ENCODE results near the gene ASXL3. TPM values are rescaled to one million over a fixed set of nuclear protein-coding genes. Genes with fewer than 3 reads are reported as not detected.
A peak's percentile ranks its signal among the peaks of the same experiment; 100 is the strongest.

The ASXL3 gene
- total RNA-seq, 1 experiment from 2014 or later = not detected

DNA sequence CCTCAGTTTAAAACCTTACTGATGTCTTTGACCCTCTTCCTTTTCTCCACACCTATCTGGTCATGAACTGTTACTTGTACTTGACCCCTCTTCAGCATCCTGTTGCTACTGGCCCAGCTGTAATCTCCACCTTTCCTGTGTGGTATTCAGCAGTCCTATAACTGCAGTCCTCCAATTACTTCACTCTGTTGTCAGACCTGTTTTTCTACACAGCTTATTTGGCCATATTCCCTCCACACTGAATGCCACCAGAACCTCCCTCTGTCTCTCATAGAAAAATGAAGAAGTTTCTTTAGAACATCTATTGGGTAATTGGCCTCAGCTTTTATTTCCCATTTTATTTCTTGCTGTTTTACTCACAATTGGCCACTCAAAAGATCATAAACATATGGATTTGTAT lies 155.4 kb downstream of the ASXL3 start:
- H3K27me3 ChIP-seq = no peaks in the 10 kb centered on the region
- H3K4me3 ChIP-seq = no peak overlapping the region
- no peaks in the 10 kb centered on the region for H3K9me3 ChIP-seq
- no peaks in the 10 kb centered on the region for H3K36me3 ChIP-seq
- DNase-seq = no peak

GRCh38 chr18:33735428-33735827 lies 157.4 kb downstream of the ASXL3 start:
- H3K9me3 ChIP-seq = no peaks in the 10 kb centered on the region
- no peak for DNase-seq
- no peak overlapping the region for H3K4me3 ChIP-seq
- H3K36me3 ChIP-seq = no peaks in the 10 kb centered on the region
- no peaks in the 10 kb centered on the region for H3K27me3 ChIP-seq

DNA sequence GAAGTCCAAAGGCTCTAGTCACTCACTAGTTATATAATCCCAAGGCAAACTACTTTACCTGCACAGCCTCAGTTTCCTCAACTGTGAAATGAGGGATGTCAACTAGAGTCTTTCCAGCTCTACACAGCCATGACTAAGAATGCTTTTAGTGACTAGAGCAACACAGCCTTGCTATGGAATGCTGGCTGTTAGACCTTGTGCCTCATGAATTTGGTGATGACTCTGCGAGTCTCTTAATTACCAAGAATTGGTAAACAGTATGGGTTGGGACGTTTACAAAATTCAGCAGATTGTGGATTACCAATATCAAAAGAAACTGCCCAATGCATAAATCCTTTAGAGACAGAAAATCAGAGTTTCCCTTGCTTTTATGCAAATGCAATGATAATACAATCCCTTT lies 163.7 kb downstream of the ASXL3 start:
- Histone ChIP-seq H3K36me3 (no peaks in the 10 kb centered on the region), H3K27me3 (no peaks in the 10 kb centered on the region), H3K4me3 (no peak overlapping the region), H3K9me3 (no peaks in the 10 kb centered on the region)
- DNase-seq = no peak

DNA sequence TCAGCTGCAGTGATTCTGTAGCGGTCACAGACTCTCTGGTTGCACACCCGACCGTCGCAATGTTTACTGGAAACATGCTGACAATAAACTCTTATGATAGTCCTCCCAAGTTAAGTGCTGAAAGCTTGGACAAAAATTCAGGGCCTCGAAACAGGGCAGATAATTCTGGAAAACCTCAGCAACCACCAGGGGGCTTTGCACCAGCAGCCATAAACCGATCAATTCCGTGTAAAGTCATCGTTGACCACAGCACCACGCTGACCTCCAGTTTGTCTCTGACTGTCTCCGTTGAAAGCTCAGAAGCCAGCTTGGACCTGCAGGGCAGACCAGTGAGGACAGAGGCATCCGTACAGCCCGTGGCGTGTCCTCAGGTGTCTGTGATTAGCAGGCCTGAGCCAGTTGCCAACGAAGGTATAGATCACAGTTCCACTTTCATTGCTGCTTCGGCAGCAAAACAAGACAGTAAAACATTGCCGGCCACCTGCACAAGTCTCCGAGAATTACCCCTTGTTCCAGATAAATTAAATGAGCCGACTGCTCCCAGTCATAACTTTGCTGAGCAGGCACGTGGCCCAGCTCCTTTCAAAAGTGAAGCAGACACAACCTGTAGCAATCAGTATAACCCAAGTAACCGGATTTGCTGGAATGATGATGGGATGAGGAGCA lies 166.1 kb downstream of the ASXL3 start:
- Histone ChIP-seq H3K36me3 (no peaks in the 10 kb centered on the region), H3K9me3 (no peaks in the 10 kb centered on the region), H3K4me3 (no peak overlapping the region), H3K27me3 (no peaks in the 10 kb centered on the region)
- DNase-seq = no peak

DNA sequence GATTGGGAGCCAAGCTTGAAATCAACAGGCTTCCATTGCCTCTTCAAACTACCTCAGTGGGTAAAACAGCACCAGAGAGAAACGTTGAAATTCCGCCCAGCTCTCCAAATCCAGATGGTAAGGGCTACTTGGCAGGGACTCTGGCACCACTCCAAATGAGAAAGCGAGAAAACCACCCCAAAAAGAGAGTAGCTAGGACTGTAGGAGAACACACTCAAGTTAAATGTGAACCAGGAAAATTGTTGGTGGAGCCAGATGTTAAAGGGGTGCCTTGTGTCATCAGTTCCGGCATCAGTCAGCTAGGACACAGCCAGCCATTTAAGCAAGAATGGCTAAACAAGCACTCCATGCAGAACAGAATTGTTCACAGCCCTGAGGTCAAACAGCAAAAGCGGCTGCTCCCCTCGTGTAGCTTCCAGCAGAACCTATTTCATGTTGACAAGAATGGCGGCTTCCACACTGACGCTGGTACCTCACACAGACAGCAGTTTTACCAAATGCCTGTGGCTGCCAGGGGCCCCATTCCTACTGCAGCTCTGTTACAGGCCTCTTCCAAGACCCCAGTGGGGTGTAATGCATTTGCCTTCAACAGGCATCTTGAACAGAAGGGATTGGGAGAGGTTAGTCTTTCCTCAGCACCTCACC lies 167.3 kb downstream of the ASXL3 start:
- Histone ChIP-seq H3K27me3 (no peaks in the 10 kb centered on the region), H3K36me3 (no peaks in the 10 kb centered on the region), H3K9me3 (no peaks in the 10 kb centered on the region), H3K4me3 (no peak overlapping the region)
- no peak for DNase-seq

- no peaks in the 10 kb centered on the region for H3K27me3 ChIP-seq
- no peaks in the 10 kb centered on the region for H3K36me3 ChIP-seq
- no peak for DNase-seq
- no peak overlapping the region for H3K4me3 ChIP-seq
- H3K9me3 ChIP-seq = no peaks in the 10 kb centered on the region
Observed at GRCh38 chr18:33745871-33746545, 168.0 kb downstream of the ASXL3 start.

DNA sequence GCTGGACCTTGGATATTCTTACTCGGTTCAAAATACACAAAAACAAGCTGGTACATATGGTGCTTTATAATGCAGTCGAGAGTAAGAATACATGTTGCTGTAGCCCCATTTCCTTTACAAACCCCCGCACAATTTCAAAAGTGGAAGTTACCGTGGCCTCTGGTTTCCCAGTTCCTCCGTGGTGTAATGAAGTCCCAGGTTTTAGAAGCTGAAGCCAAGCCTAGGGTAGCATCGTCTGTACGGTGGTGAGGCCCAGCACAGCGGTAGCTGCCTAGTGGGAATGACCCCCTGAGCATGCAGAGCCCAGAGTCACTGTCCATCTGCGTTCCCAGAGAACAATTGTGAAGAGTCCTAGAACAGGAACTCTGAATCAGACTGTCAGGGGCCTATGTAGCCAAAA lies 171.8 kb downstream of the ASXL3 start:
- Histone ChIP-seq H3K4me3 (no peak overlapping the region), H3K9me3 (no peaks in the 10 kb centered on the region), H3K27me3 (no peaks in the 10 kb centered on the region), H3K36me3 (no peaks in the 10 kb centered on the region)
- DNase-seq = no peak

GRCh38 chr18:33750366-33750765 lies 172.3 kb downstream of the ASXL3 start:
- no peak for DNase-seq
- Histone ChIP-seq H3K36me3 (no peaks in the 10 kb centered on the region), H3K4me3 (no peak overlapping the region), H3K9me3 (no peaks in the 10 kb centered on the region), H3K27me3 (no peaks in the 10 kb centered on the region)

DNA sequence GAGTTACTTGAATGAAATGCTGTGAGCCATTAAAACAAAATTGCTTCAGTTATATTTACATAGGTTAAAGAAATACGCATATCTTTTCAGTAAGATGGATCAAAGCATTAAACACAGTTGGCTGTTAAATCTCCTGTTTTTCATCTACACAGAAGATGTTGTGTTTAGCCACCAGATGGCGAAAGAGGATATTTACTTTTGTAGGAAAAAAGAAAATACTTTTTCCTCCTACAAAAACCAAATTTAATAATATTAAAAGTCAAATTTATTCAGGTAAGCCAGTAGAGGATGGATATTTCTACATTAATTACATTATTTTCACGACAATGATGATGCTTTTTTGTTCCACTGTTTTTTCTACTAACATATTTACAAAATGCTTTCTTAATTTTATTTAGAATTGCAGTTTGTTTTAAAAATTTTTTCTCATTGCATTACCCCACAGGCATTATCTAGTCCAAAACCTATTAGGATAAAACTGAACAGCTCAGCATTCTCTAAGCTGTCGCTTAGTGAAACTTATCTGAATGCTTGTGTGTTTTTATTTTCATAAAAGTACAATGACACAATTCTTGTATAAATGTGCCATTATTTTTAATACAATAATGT lies 173.7 kb downstream of the ASXL3 start:
- Histone ChIP-seq H3K4me3 (no peak overlapping the region), H3K36me3 (no peaks in the 10 kb centered on the region), H3K9me3 (no peaks in the 10 kb centered on the region), H3K27me3 (no peaks in the 10 kb centered on the region)
- no peak for DNase-seq

DNA sequence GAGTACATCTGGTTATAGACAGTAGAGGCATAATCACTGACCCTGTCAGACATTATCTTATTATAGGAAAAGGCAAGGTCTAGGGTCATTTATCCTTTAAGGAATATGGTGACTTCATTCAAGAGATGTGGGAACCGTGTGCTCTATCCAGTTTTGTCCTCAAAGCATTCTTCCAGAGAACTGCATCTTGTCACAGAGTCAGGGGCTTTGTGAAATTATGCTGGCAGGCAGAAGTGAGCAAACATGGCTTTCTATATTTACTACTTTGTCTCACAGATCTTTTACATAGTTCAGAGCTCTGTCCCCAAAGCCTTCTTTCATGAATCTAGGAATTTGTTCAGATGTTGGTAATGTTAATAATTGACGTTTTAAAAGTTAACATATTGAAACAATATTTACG lies 177.4 kb downstream of the ASXL3 start:
- Histone ChIP-seq H3K36me3 (no peaks in the 10 kb centered on the region), H3K4me3 (no peak overlapping the region), H3K9me3 (no peaks in the 10 kb centered on the region), H3K27me3 (no peaks in the 10 kb centered on the region)
- no peak for DNase-seq

DNA sequence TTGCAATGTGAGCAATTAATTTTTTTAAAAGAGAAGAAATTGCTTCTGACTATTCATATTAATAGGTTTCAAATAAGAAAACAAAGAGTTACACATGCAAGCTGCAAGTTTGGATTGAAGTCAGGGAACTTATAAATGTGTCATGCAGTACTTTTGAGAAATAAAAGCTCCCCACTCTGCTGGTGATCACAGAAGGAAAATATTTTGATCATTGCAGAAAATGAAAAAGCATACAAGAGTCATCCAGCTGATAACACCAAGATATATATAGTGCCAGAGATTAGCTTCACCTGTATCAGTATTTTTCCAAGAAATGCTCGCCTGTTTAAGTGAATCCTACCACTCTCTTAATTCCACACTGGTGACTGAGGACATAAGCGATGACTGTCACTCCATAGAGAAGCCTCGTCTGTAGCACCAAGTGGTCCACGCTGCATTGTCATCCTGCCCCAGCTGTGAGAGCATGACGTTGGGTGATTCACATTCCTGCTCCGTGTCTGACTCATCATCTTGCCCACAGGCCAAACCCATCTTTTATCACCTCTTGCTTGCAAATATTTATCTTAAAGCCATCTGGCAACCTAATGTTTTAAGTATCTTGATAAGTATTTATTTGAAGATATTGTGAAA lies 178.0 kb downstream of the ASXL3 start:
- H3K4me3 ChIP-seq = no peak overlapping the region
- no peaks in the 10 kb centered on the region for H3K36me3 ChIP-seq
- no peaks in the 10 kb centered on the region for H3K9me3 ChIP-seq
- peak; percentile 75 for DNase-seq
- no peaks in the 10 kb centered on the region for H3K27me3 ChIP-seq

- no peaks in the 10 kb centered on the region for H3K9me3 ChIP-seq
- DNase-seq = peak; percentile 8
Observed at GRCh38 chr18:33757037-33757436, 179.0 kb downstream of the ASXL3 start.

DNA sequence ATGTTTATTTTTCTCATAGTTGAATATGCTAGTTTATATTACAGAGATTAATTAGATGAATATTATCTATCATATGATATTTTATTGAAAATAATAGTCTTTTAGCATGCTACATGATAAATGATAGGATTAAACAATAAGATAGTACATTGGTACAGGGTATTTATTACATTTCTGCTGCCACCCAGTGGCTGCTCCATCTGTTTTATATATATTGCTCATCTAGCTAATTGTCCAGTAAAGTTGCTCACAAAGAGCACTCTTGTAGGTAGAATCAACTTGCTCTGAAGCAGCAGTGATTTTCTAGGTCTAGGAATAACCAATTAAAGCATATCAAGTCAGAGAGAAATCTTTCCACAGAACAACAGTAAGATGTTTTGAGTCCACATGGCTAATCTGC lies 183.3 kb downstream of the ASXL3 start:
- no peak for DNase-seq
- H3K36me3 ChIP-seq = no peaks in the 10 kb centered on the region
- H3K27me3 ChIP-seq = no peaks in the 10 kb centered on the region
- no peak overlapping the region for H3K4me3 ChIP-seq
- H3K9me3 ChIP-seq = no peaks in the 10 kb centered on the region

More at GRCh38 chr18:33757037-33757436, 179.0 kb downstream of the ASXL3 start:
- no peak overlapping the region for H3K4me3 ChIP-seq
- no peaks in the 10 kb centered on the region for H3K36me3 ChIP-seq
- no peaks in the 10 kb centered on the region for H3K27me3 ChIP-seq

- Histone ChIP-seq H3K36me3 (no peaks in the 10 kb centered on the region), H3K9me3 (no peaks in the 10 kb centered on the region), H3K27me3 (no peaks in the 10 kb centered on the region), H3K4me3 (no peak overlapping the region)
- DNase-seq = no peak
Observed at GRCh38 chr18:33781429-33781828, 203.4 kb downstream of the ASXL3 start.
